Tibial artery (tissue), 4 donors: ENCODE results near the gene TXNRD2.

ENCODE experiments used
- DNase-seq, 2 donors: peaks; one replicate each; pipeline ENCODE4 v3.0.0-alpha.2; 2019
- H3K27ac ChIP-seq, 2 donors: fragments of 200-600 bp; sonication (generic) in 1 of 2; 1 replicate in 1 of 2; 2 replicates in 1 of 2; pipeline ENCODE4 v1.5.1; 2018 to 2019; ENCODE audit warnings: mild to moderate bottlenecking in 1 of 2
- H3K27me3 ChIP-seq, 2 donors: fragments of 200-600 bp; sonication (generic) in 1 of 2; one replicate each; pipeline versions ENCODE4 v1.5.1 to v1.6.0; 2016 to 2019
- H3K36me3 ChIP-seq, 3 donors: fragments of 200-600 bp; sonication (generic) in 2 of 3; one replicate each; pipeline ENCODE4 v1.5.1; 2016 to 2019; ENCODE audit warnings: mild to moderate bottlenecking in 2 of 3
- H3K4me1 ChIP-seq, 4 donors: fragments of 200-600 bp; sonication (generic) in 2 of 4; 1 replicate in 3 of 4; 2 replicates in 1 of 4; pipeline ENCODE4 v1.5.1; 2016 to 2019
- H3K4me3 ChIP-seq, 2 donors: fragments of 200-600 bp; sonication (generic) in 1 of 2; 1 replicate in 1 of 2; 2 replicates in 1 of 2; pipeline ENCODE4 v1.5.1; 2018 to 2019; ENCODE audit warnings: mild to moderate bottlenecking in 2 of 2
- H3K9me3 ChIP-seq, 3 donors: fragments of 200-600 bp; sonication (generic) in 1 of 3; one replicate each; pipeline ENCODE4 v1.5.1; 2016 to 2019
- CTCF ChIP-seq, 2 experiments: fragments of 200-600 bp in 1 of 2; fragments of 450-650 bp in 1 of 2; IDR thresholded peaks; one replicate each; pipeline ENCODE4 v1.5.1; 2017 to 2019; ENCODE audit warnings: antibody characterized with exemption in 2 of 2, mild to moderate bottlenecking in 1 of 2, moderate library complexity in 1 of 2
- intact Hi-C: fragments of 100-400 bp; cut with DNase I; formaldehyde crosslinking; loops from one replicate; pipeline ENCODE4 v1.15.0; 2023; ENCODE audit warnings: low total_unique reads

The TXNRD2 gene

GRCh38 chr22:19971276-19972124, 29.9 kb upstream of the TXNRD2 start:
- no peak for DNase-seq
- intact Hi-C loops: no loop called here
- Histone ChIP-seq H3K9me3 (no peaks in the 10 kb centered on the region), H3K27ac (peak overlapping the region; percentile 1 to 55), H3K36me3 (peaks cover 14 to 89% (median 78%) of the 10 kb centered on the region in 3 donors), H3K4me1 (peaks cover 0 to 21% (median 6%) of the 10 kb centered on the region in 4 donors), H3K4me3 (no peak overlapping the region), H3K27me3 (no peaks in the 10 kb centered on the region)
- TF ChIP-seq CTCF (IDR thresholded peaks at IDR 0.05): no peak

GRCh38 chr22:19970479-19971275, 29.1 kb upstream of the TXNRD2 start:
- peaks cover 14 to 94% (median 82%) of the 10 kb centered on the region in 3 donors for H3K36me3 ChIP-seq
- peak; percentile 87 to 98 for TF ChIP-seq CTCF (IDR thresholded peaks at IDR 0.05)
- no peak overlapping the region for H3K4me3 ChIP-seq
- H3K9me3 ChIP-seq: no peaks in the 10 kb centered on the region
- peaks cover 0 to 21% (median 6%) of the 10 kb centered on the region in 4 donors for H3K4me1 ChIP-seq
- H3K27me3 ChIP-seq: no peaks in the 10 kb centered on the region
- peak overlapping the region; percentile 28 to 55 for H3K27ac ChIP-seq
- intact Hi-C loops: loop anchor here (1.0 kb wide), 1 partner anchor 43 kb away; no protein-coding TSS in a partner anchor
- peak; percentile 60 to 81 for DNase-seq

DNA sequence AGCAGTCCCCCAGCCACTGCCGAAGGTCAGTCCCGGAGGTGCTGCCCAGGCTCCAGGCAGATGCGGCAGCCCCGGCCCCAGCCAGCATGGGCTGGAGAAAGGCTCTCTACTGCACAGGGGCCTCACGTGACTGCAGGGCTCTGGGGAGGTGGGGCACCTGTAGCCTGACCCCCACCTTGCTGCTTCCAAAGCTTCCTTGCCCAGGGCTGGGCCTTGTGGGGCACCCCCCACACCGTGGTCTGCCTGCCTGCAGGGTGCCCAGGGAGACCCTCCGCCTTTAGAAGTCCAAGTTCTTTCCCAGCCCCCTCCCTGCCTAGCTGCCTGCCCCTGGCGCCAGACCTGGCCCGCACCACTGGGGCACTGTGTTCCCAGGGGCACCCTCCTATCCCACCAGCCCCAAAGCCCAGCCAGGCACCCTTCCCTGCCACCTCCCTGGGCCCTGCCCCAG, 28.4 kb upstream of the TXNRD2 start:
- H3K27ac ChIP-seq: peak overlapping the region; percentile 28 to 55
- intact Hi-C loops: loop anchor here (1.0 kb wide), 1 partner anchor 43 kb away; no protein-coding TSS in a partner anchor

GRCh38 chr22:19969141-19969928, 27.7 kb upstream of the TXNRD2 start:
- no peaks in the 10 kb centered on the region for H3K9me3 ChIP-seq
- H3K4me1 ChIP-seq: peaks cover 0 to 16% (median 3%) of the 10 kb centered on the region in 4 donors
- TF ChIP-seq CTCF (IDR thresholded peaks at IDR 0.05): no peak
- no peaks in the 10 kb centered on the region for H3K27me3 ChIP-seq
- peaks cover 16 to 97% (median 87%) of the 10 kb centered on the region in 3 donors for H3K36me3 ChIP-seq
- DNase-seq: no peak
- no peak overlapping the region for H3K4me3 ChIP-seq
- H3K27ac ChIP-seq: peak overlapping the region in 1 of 2 donors; percentile 28
- intact Hi-C loops: no loop called here

More for the DNA sequence above, 28.4 kb upstream of the TXNRD2 start:
- no peaks in the 10 kb centered on the region for H3K9me3 ChIP-seq
- H3K4me1 ChIP-seq: peaks cover 0 to 20% (median 6%) of the 10 kb centered on the region in 4 donors
- no peak for TF ChIP-seq CTCF (IDR thresholded peaks at IDR 0.05)
- no peak overlapping the region for H3K4me3 ChIP-seq
- H3K36me3 ChIP-seq: peaks cover 14 to 95% (median 82%) of the 10 kb centered on the region in 3 donors
- no peak for DNase-seq
- H3K27me3 ChIP-seq: no peaks in the 10 kb centered on the region

DNA sequence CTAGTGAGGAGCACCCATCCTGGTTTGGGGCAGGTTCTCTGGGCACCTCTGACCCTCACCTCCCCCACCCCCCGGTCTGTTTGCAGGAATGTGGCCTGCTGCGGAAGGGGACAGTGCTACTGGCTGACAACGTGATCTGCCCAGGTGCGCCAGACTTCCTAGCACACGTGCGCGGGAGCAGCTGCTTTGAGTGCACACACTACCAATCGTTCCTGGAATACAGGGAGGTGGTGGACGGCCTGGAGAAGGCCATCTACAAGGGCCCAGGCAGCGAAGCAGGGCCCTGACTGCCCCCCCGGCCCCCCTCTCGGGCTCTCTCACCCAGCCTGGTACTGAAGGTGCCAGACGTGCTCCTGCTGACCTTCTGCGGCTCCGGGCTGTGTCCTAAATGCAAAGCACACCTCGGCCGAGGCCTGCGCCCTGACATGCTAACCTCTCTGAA, 26.9 kb upstream of the TXNRD2 start:
- H3K27ac ChIP-seq: no peak overlapping the region
- no peaks in the 10 kb centered on the region for H3K9me3 ChIP-seq
- intact Hi-C loops: no loop called here
- no peak overlapping the region for H3K4me3 ChIP-seq
- H3K36me3 ChIP-seq: peaks cover 24 to 97% (median 88%) of the 10 kb centered on the region in 3 donors
- peaks cover 0 to 24% (median 3%) of the 10 kb centered on the region in 4 donors for H3K4me1 ChIP-seq
- no peak for TF ChIP-seq CTCF (IDR thresholded peaks at IDR 0.05)
- no peaks in the 10 kb centered on the region for H3K27me3 ChIP-seq
- no peak for DNase-seq
